NCI-H1436 treated with DMSO at 0.1 percent for 48 hours (cell line): ENCODE measurements around the gene MARCHF3.
"Not testable (repeated sequence)": the region's sequence is repeated elsewhere in the genome, so short reads cannot be mapped to it uniquely, and the experiment has no call there.

ENCODE experiments used
- DNase-seq: peaks from one replicate; lab custom pipeline; 2025; lab: John Stamatoyannopoulos, UW

MARCHF3 gene

DNA sequence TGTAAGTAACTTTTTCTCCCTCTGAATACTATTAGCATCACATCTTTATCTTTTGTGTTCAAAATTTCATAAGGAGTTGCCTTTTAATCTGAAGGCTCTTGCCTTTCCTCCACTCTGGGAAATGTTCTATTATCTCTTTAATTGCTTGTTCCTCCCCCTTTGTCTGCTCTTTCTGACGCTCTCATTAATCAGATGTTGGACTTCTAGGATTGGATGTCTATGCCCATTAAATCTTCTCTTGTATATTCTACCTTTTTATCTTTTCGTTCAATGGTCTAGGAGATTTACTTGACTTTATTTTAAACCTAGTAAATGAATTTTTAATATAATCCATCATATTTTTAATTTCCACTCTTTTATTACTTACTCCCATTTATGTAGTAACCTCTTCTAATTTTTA lies 76.7 kb downstream of the MARCHF3 start:
- no peak for DNase-seq

DNA sequence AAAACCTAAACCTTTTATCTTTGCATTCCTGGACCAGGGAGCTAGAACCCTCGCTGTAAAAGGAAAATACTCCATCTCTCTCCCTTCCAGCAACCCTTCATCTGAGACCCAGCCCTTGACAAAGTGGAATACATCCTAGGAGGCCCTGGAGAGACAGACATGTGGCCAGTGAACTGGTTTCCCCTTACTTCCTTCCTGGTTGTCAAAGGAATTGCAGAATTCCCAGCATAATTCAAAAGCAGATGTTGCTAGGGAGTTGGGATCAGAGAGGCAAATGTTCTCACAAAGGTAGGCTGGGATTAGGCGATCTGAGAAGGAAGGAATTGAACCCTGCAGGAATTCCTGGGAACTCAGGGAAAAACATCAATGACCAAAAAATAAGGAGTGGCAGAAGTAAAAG lies 80.9 kb downstream of the MARCHF3 start:
- no peak for DNase-seq

DNA sequence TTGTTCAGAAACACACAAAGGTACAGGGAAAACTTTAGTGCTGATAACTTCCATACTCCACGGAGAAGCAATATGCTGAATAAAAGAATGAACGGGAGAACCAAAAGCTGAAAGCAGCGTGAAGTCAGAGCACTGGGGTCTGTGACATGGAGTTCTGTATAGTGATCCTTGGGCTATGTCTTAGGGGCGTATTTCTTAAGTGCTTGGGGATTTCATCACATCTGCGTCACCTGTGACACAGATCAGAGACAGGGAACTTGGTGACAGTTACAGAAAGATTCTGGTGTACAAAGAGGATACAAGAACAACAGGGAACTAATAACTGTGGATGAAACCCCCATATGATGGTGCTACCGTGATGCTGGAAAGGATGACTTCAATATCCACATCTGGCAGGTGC lies 81.9 kb downstream of the MARCHF3 start:
- no peak for DNase-seq

DNA sequence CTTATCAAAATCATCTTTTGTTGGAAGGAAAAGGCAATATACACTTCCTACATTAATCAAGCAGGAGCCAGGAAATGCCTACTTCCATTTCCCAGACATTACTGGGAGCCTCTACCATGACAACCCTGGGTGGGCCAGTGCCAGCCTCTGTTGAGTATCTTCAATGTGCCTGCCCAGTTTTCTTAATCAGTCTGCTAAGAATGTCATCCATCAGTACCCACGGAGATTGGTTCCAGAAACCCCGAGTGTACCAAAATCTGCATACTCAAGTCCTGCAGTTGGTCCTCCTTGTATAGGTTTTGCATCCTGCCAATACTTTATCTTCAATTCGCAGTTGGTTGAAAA lies 82.4 kb downstream of the MARCHF3 start:
- no peak for DNase-seq

DNA sequence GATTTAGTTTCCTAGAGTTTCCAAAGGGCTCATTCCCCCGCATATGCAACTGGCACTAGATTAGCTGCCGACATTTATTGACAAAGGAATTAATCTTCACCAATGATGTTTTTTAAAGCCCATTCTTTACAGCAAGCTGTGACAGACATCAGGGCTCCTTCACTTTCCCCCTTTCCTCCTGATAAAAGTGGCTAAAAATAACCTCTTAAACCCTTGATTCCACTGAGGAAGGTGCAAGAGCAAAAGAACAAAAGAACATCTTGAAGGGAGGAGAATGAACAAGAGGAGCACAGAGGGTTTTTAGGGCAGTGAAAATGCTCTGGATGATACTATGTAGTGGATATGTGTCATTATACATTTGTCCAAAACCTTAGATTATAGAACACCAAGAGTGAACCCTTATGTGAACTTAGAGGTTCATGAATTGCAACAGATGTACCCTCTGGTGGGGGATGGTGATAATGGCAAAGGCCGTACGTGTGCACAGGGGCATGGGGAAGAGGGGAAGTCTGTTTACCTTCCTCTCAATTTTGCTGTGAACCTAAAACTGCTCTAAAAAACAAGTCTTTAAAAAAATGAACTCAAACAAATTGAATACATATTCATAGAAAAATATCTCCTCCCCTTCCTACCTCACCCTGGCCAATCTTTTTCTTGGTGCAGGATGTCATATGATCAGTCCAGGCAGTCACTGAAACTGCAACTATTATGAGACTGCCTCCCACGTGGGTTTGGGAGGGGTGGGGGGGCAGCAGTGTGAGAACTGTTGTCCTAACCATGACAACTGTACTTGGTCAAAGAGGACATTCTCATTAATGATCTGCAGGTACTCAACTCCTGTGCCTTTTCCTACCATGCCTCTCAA lies 83.0 kb downstream of the MARCHF3 start:
- no peak for DNase-seq

DNA sequence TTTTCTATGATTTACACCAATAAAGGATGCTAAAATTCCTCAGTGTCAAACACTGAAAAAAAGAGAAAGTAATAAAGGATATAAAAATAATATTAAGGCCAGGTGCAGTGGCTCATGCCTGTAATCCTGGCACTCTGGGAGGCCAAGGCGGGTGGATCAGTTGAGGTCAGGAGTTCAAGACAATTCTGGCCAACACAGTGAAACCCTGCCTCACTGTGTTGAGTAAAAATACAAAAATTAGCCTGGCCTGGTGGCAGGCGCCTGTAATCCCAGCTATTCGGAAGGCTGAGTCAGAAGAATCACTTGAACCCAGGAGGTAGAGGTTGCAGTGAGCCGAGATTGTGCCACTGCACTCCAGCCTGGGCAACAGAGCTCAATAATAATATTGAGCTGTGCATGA lies 87.5 kb downstream of the MARCHF3 start:
- not testable (repeated sequence) for DNase-seq

DNA sequence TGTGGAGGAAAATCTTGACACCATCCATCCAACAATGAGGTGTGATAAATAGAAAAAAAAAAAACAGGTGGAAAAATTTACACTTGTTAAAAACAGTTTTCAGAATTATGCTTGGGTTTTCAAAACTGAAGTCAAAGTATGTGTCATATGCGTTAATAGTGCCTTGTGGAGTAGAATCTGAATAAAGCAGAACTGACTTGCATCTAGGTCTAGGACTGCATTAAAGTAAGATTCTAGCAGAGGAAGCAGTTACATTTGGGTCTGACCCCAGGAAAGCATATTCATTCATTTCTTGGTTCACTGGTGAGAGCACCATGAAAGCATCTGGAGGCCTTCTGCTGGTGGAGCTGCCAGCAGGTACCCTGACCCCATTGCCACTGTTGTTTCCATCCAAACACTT lies 89.0 kb downstream of the MARCHF3 start:
- no peak for DNase-seq

DNA sequence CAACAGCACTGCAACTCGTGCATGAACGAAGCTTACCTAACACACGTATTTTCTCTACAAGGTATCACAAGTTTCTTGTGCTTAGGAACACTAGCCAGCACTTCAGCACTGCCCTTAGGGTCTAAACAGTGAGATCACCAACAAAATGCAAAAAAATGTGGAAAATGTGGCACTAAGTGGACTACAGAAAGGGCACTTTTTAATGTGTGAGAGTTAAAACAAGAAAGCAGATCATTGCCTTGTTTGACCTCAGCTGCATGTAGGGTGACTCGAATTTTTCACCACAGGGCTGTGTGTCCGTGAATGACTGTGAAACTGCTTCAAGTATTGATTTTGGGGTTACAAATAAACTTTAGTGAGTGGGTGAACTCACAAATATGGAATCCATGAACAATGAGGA lies 90.5 kb downstream of the MARCHF3 start:
- DNase-seq, result no peak

DNA sequence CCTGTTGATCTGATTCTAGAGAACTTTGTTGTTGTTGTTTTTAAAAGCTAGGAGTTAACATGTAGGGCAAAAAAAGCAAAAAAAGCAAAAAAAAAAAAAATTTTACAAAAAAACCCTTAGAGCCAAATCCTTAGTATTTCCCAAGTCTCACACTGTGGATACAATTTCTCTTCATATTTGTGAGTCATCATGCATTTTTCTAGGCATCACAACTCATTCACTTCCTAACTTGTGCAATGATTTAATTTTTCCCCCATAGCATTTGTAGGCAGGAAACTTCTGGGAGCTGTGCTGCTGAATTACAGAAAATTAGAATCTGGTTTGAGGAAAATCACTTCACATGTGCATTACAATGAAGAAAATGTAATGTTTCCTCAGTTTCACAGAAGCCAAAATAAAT lies 91.9 kb downstream of the MARCHF3 start:
- DNase-seq, result no peak

DNA sequence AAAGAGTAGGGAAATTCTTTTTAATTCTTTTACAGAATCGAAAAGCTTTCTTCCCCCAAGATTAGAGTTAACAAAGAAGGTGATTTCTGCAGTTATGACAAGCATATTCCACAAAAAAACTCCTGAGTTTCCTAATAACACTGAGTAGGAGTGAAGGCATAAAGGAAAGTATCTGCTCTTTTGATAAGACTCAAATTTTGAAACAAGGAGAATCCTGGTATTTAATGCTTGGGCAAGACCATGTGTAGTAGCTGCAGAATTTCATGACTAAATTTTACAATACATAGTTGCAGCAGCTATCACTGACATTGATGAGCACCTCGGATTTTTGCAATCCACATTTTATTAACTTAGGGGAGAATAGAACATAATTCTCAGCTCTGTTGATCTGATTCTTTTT lies 92.6 kb downstream of the MARCHF3 start:
- no peak for DNase-seq

DNA sequence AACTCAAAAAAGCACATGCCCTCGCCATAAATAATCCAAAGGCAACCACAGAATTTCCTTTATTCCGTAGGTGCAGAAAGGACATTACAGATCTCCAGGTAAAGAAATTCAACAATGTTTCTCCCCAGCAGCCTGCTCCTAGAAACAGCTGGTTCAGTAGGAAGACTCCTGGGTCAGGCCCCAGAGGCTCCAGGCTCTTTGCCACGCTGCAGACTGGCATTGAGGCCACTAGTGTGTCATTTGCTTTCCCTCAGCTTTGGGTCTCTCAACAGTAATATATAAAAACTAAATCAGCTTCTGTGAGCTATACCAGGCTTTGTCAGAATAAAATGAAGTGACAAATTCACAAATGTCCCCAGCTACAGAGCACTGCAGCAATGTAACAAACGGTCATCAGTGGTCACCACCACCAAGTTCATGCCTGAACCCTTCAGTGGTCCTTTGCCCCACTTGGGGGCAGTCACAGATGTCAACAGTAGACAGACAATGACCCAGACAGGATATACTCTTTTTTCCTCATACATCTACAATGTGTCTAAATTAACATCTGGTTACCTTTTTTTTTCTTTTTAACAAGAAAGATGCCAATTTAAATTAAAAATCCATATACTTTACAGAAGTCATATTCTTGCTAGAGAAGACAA lies 93.5 kb downstream of the MARCHF3 start:
- DNase-seq, result no peak

DNA sequence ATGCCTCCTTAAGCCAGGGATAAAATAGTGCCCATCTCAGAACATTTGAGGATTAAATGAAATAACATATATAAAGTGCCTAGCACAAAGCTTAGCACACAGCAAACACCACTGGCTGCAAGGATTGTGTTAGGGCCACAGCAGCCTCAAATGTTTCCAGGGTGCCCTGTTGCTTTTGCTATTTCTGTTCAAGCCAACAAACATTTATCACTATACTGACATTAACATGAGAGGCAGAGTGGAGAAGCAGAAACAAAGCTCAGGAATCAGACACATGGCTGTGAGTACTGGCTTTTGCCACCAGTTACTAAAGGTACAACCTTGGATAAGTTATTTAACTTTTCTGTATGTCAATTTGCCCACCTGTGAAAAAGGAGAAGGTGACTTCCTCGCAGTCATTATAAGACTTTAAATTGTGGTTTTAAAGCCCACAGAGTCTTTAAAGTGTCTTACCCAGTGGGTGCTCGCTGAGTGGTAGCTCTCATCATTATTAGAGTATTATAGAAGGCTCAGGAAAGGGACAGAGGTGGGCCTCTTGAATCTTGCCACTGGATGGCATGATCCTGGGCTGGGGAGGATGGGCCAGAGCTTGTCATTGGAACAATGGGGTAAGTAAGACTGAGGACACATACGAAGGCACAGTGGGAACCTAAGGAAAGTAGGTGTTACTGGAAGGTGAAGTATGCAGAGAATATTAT lies 98.2 kb downstream of the MARCHF3 start:
- no peak for DNase-seq

DNA sequence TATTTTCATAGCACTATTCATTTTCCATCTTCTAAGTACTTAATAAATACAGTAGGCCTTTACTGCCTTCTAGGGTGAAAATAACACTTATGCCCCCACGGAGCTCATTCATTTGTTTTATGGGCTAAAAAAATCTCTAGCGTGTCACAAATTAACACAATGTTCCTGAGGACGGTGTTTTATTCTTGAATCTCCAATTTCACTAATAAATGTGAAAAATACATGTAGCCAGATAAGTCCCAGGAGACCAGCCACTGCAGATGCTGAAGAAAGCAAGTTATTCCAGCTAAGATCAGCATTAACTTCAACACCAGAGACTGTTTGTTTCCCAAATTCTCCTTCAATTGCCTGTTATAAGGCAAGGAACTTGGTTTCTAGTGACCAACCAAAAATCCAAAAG lies 102.3 kb downstream of the MARCHF3 start:
- DNase-seq, result no peak

DNA sequence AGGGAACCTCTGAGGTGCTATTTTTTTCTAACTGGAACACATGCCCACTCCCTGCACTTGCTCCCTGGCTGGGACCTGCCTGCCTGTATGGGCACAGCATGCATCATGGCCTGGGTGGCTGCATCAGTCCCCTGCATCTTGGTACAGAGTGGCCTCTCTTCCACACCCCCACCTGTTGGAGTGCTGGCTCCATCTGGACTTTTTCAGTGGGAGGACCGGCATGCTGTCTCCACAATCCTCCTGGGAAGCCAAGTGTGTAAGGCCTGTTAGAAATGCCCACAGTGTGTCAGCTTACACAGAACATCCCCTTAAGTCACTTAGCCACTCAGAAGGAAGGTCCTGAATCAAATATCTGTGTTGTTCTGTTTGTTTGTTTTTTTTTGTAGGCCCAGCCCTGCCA lies 102.9 kb downstream of the MARCHF3 start:
- no peak for DNase-seq

DNA sequence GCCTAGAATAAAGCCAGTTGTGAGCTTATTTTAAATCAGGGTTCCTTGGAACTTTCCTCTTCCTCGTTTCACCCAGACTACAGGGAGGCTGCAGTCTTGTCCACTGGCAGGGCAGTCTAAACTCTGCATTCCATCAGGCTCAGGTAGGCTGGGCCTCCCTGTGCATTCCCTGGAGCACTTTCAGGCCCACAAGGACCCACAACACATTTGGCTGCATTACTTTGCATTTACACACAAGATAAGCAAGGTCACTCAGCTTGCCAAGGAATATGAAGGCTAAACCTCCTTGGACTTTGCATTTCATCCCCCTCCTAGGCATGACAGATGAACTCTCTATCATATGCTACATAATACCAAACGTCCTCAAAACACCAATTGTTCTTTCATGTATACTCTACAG lies 104.2 kb downstream of the MARCHF3 start:
- DNase-seq, result no peak

DNA sequence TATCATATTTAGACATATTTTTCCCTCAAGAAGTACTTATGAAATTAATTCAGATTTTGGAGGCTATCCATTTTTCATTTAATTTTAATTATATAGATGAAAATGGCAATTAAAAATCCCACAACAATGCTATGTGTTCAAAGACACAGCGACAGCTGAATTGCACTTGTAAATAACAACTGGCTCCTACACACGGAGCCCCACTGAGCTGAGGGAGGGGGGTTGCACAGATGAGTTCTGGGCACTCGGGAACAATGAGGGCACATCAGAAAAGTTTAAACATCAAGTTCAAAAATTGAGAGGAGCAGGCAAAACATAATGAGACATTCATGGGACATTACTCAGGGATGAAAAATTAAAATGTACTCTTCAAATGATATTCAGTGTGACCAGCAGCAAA lies 104.9 kb downstream of the MARCHF3 start:
- DNase-seq, result no peak

DNA sequence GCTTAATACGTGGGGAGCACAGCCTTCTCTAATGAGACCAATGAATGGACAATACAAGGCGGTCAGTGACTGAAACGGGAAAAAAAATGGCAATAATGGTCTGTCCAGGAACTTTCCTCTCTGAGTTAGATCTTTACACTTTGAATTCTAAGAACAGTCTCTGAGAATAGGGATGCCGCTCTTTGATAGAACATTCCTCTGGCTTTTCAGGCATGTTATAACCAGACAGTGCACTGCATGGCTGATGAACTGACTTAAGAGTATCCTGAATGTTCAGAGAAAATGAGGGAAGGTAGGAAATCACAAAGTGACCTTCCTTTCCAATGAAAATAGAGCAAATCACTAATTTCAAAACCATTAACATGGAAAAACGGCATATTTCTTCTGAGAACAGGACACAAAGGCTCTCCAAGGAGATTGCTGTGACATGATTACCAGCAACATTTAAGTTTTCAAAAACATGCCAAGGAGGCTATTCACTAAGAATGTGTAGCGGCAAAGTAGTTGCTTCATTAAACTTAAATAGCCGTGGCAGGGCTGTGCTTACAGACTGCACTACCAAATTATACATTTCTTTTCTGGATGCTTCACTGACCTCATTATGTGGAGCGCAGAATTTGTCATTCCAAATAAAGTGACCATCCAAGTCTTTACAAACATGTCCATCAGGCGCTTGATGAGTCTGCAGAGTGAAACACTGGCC lies 105.9 kb downstream of the MARCHF3 start:
- no peak for DNase-seq

DNA sequence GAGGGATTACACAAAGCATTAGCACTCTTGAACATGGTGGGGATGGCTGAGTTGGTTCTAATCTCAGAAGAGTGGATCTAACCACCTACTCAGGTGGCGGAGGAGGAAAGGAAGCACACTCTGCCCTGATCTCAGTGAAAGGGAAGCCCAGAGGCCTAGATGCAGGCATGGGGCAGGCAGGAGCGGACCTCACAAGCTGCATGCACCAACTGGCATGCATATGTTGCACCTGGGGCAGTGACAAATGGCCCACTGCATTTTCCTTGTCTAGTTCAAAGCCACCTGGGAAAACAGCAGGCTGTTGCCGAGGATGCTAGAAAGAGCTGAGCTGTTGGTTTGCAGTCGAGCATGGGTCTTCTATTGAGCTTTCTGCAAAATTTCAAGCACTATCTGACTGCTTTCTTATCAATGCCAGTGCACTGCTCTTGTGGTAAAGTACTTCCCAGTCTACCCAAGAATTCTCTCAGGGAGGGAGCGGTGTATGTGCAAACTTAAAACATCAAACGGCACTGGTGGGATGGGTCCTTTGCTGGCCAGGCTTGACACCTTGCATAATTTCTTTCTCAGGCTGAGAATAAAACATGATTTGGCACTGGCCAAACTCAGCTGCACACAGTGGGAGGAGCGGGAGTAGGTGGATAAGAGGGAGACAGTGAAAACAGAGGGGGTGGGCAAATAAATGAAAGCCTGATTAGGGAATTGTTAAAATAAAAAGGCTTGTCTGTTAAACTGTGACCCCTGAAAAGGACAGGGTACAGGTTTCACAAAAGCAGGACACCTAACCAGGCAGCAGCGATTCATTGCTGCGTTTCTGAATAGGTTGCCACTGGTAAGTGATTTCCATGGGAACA lies 108.9 kb downstream of the MARCHF3 start:
- DNase-seq, result no peak

DNA sequence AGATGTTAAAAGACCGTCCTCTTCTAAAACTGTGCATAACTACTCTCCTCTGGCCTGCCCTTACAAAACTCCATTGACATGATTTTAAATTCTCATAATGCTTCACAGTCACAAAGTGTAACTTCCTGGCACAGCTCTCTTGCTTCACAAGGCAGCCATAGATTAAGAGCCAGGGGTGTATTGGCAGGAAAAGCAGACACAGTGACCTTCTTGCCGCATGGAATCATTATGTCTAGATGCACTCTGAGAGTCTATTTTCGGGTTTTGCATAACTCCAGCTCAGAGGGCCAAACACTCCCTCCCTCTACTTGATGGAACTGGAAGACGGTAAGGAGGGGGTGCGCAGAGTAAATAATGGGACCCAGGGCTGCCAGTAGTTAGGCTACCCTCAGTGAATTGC lies 110.1 kb downstream of the MARCHF3 start:
- no peak for DNase-seq

DNA sequence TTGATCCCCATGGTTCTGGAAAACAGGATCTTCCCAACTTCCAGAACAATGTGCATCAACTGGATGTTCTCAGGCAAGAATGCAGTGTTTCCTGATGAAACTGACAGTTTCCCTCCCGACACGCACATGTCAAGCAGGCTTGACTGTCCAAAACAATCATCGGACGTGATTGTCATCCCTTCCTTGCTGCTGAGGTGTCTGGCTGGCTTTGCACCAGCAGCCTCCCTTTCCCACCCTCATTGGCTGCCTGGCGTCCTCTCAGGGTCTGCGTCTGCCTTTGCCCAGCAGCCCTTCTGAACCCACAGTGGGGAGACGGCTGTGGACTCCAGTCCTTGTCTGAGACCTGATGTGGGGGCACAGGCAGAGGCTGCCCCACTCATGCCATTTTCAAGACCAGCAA lies 110.8 kb downstream of the MARCHF3 start:
- DNase-seq, result no peak

DNA sequence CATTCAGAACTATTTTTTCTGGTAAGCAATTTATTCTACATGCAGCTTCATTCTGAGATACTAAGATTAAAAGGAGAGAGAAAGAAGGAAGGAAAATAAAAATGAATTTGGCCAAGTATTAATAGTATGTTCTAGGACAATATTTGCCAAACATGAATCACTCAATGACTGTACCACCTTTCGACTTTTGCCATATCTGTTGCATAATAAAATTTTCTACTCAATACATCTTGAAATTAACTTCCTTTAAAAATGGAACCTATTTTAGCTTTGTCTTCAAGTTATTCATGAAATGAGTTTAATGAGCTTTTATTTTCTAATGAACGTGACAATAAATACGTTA lies 111.8 kb downstream of the MARCHF3 start:
- no peak for DNase-seq
